Central memory CD4-positive, alpha-beta T cell (primary cell): ENCODE results near the gene TBKBP1.

Experiments
- DNase-seq: peaks from one replicate; pipeline ENCODE4 v3.0.0; 2022
- total RNA-seq, 3 experiments: gene quantifications; one replicate each; lab custom pipeline; 2026; lab: John Stamatoyannopoulos, UW

The TBKBP1 gene
- total RNA-seq = 4.2 to 70.6 (median 5.2) reads per million in 3 experiments

GRCh38 chr17:47693731-47694580 lies at the start of gene TBKBP1:
TBKBP1 (plus strand) TSS chr17:47694161; CDS start chr17:47696113, 1,952 bp downstream.
- peak; percentile 45 for DNase-seq

- no peak for DNase-seq
Measured at GRCh38 chr17:47644324-47644723, 49.6 kb upstream of the TBKBP1 start.

- peak; percentile 98 for DNase-seq
Measured at GRCh38 chr17:47649153-47649971, 44.6 kb upstream of the TBKBP1 start, which contains the start of gene KPNB1. KPNB1 (plus strand) TSS chr17:47649919; CDS start chr17:47650245, 326 bp downstream.

GRCh38 chr17:47649972-47650524 lies 43.9 kb upstream of the TBKBP1 start:
- no peak for DNase-seq

- peak; percentile 88 for DNase-seq
Measured at GRCh38 chr17:47650525-47651522, 43.1 kb upstream of the TBKBP1 start.

GRCh38 chr17:47651704-47652103 lies 42.3 kb upstream of the TBKBP1 start:
- no peak for DNase-seq

- no peak for DNase-seq
Measured at GRCh38 chr17:47652570-47652969, 41.4 kb upstream of the TBKBP1 start.

GRCh38 chr17:47653442-47653841 lies 40.5 kb upstream of the TBKBP1 start:
- DNase-seq = no peak

GRCh38 chr17:47654991-47655390 lies 39.0 kb upstream of the TBKBP1 start:
- no peak for DNase-seq

GRCh38 chr17:47660064-47660492 lies 33.9 kb upstream of the TBKBP1 start:
- DNase-seq = peak; percentile 56

GRCh38 chr17:47663912-47664623 lies 29.9 kb upstream of the TBKBP1 start:
- peak; percentile 61 for DNase-seq

GRCh38 chr17:47664624-47664941 lies 29.4 kb upstream of the TBKBP1 start:
- no peak for DNase-seq

GRCh38 chr17:47665655-47666054 lies 28.3 kb upstream of the TBKBP1 start:
- DNase-seq = no peak

- DNase-seq = no peak
Measured at GRCh38 chr17:47669081-47669480, 24.9 kb upstream of the TBKBP1 start.

- DNase-seq = no peak
Measured at GRCh38 chr17:47670064-47670463, 23.9 kb upstream of the TBKBP1 start.

GRCh38 chr17:47674499-47674898 lies 19.5 kb upstream of the TBKBP1 start:
- no peak for DNase-seq

- DNase-seq = no peak
Measured at GRCh38 chr17:47675380-47676198, 18.4 kb upstream of the TBKBP1 start.

- DNase-seq = no peak
Measured at GRCh38 chr17:47676199-47676472, 17.8 kb upstream of the TBKBP1 start.

- DNase-seq = no peak
Measured at GRCh38 chr17:47676510-47677165, 17.3 kb upstream of the TBKBP1 start.

GRCh38 chr17:47678196-47678595 lies 15.8 kb upstream of the TBKBP1 start:
- DNase-seq = no peak
